Fibroblast of skin of left quadriceps (primary cell): ENCODE measurements around the gene ETV7.
A peak's percentile ranks its signal among the peaks of the same experiment; 100 is the strongest.
"Not testable (repeated sequence)": the region's sequence is repeated elsewhere in the genome, so short reads cannot be mapped to it uniquely, and the experiment has no call there.

Experiments
- DNase-seq, 2 experiments: peaks; one replicate each; pipeline ENCODE4 v3.0.0-alpha.2; 2013; ENCODE audit warnings: low read depth in 2 of 2

ETV7 gene

GRCh38 chr6:36364061-36364635 is 23.3 kb downstream of the ETV7 start:
- not testable (repeated sequence) for DNase-seq

- DNase-seq, result not testable (repeated sequence)
These were observed 24.1 kb downstream of the ETV7 start for GRCh38 chr6:36363371-36363752.

- no peak for DNase-seq
These were observed 24.7 kb downstream of the ETV7 start for GRCh38 chr6:36362551-36363370.

- no peak for DNase-seq
These were observed 26.4 kb downstream of the ETV7 start for GRCh38 chr6:36361071-36361470.

- peak; percentile 56 to 61 for DNase-seq
These were observed 27.0 kb downstream of the ETV7 start for GRCh38 chr6:36360241-36361054.

- no peak for DNase-seq
These were observed 29.1 kb downstream of the ETV7 start for GRCh38 chr6:36358226-36358915.

GRCh38 chr6:36357872-36358225 is 29.6 kb downstream of the ETV7 start:
- DNase-seq, result no peak

- no peak for DNase-seq
These were observed 31.6 kb downstream of the ETV7 start for GRCh38 chr6:36355819-36356218.

- DNase-seq, result no peak
These were observed 34.0 kb downstream of the ETV7 start for GRCh38 chr6:36353411-36353915.

GRCh38 chr6:36352477-36353157 is 34.9 kb downstream of the ETV7 start:
- DNase-seq, result no peak

- peak; percentile 56 to 62 for DNase-seq
These were observed 36.5 kb downstream of the ETV7 start for GRCh38 chr6:36350681-36351571.

GRCh38 chr6:36350082-36350481 is 37.4 kb downstream of the ETV7 start:
- DNase-seq, result no peak

GRCh38 chr6:36349240-36349639 is 38.2 kb downstream of the ETV7 start:
- DNase-seq, result no peak

- DNase-seq, result no peak
These were observed 39.8 kb downstream of the ETV7 start for GRCh38 chr6:36347621-36348020.

- no peak for DNase-seq
These were observed 40.8 kb downstream of the ETV7 start for GRCh38 chr6:36346486-36347273.

- no peak for DNase-seq
These were observed 41.6 kb downstream of the ETV7 start for GRCh38 chr6:36345681-36346466.

GRCh38 chr6:36343109-36343680 is 44.3 kb downstream of the ETV7 start:
- DNase-seq, result no peak
